OCI-LY7 (cell line): Measurements from ENCODE around the gene GLRB.

Source experiments
- EZH2phosphoT487 ChIP-seq: fragments of 200-600 bp; sonication (generic); IDR thresholded peaks from 2 replicates; pipeline ENCODE4 v1.6.1; 2018; ENCODE audit warnings: low read depth, borderline replicate concordance, mild to moderate bottlenecking, mixed run types, antibody characterized with exemption, low read length, moderate library complexity, mixed read lengths
- TF ChIP-seq, protein P1 (sequence below): fragments of 200-600 bp; sonication (generic); conservative IDR thresholded peaks from 2 replicates; pipeline ENCODE4 v1.5.1; 2014; ENCODE audit warnings: mild to moderate bottlenecking, antibody characterized with exemption, low read length, moderate library complexity, mixed read lengths

DNA sequence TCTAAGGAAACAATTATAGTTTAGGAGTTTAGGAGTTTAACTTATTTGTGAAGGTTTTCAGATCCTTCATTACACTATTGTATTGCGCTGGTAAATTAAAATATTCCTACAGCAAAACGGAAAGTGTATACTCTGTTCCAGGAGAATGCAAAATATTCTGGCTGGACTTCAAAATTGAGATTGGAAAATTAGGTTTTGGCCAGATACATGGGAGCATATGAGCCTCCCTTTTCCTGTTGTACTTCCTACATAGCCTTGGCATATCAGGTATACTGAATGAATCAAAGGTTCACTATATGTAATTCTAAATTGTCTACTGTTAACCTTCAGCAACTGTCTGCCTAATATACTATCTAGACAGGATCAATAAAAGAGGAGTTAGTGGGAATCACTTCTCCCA lies 119.4 kb downstream of the GLRB start:
- TF ChIP-seq, protein P1, sequence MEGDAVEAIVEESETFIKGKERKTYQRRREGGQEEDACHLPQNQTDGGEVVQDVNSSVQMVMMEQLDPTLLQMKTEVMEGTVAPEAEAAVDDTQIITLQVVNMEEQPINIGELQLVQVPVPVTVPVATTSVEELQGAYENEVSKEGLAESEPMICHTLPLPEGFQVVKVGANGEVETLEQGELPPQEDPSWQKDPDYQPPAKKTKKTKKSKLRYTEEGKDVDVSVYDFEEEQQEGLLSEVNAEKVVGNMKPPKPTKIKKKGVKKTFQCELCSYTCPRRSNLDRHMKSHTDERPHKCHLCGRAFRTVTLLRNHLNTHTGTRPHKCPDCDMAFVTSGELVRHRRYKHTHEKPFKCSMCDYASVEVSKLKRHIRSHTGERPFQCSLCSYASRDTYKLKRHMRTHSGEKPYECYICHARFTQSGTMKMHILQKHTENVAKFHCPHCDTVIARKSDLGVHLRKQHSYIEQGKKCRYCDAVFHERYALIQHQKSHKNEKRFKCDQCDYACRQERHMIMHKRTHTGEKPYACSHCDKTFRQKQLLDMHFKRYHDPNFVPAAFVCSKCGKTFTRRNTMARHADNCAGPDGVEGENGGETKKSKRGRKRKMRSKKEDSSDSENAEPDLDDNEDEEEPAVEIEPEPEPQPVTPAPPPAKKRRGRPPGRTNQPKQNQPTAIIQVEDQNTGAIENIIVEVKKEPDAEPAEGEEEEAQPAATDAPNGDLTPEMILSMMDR: no peak
- TF ChIP-seq EZH2phosphoT487: no peak
